Fibroblast of villous mesenchyme (primary cell): ENCODE data around the gene MARVELD1. TPM values are rescaled to one million over a fixed set of nuclear protein-coding genes. Genes with fewer than 3 reads are reported as not detected.

Experiments
- DNase-seq: peaks from one replicate; pipeline ENCODE4 v3.0.0-alpha.2; 2010; ENCODE audit warnings: low read depth
- H3K4me3 ChIP-seq: 2 replicates; pipeline ENCODE4 v1.5.1; 2011; ENCODE audit warnings: low read depth, mild to moderate bottlenecking, low read length
- total RNA-seq: library from RNA; depleted of rRNA; stranded (reverse); fragments of >200 nt; gene quantifications from 2 replicates; pipeline ENCODE4 v1.2.3, GENCODE V29; 2012
- TF ChIP-seq, protein P1 (sequence below): IDR thresholded peaks from 2 replicates; pipeline ENCODE4 v1.5.1; 2012; ENCODE audit warnings: low read depth, mild to moderate bottlenecking, low read length; ENCODE audit not compliant: insufficient read depth

Gene MARVELD1
- total RNA-seq, 1 donor: 44.0 TPM

- no peak overlapping the region for H3K4me3 ChIP-seq
- DNase-seq: no peak
- TF ChIP-seq, protein P1, sequence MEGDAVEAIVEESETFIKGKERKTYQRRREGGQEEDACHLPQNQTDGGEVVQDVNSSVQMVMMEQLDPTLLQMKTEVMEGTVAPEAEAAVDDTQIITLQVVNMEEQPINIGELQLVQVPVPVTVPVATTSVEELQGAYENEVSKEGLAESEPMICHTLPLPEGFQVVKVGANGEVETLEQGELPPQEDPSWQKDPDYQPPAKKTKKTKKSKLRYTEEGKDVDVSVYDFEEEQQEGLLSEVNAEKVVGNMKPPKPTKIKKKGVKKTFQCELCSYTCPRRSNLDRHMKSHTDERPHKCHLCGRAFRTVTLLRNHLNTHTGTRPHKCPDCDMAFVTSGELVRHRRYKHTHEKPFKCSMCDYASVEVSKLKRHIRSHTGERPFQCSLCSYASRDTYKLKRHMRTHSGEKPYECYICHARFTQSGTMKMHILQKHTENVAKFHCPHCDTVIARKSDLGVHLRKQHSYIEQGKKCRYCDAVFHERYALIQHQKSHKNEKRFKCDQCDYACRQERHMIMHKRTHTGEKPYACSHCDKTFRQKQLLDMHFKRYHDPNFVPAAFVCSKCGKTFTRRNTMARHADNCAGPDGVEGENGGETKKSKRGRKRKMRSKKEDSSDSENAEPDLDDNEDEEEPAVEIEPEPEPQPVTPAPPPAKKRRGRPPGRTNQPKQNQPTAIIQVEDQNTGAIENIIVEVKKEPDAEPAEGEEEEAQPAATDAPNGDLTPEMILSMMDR: no peak
These were observed 48.5 kb downstream of the MARVELD1 start for GRCh38 chr10:97762056-97762455.

DNA sequence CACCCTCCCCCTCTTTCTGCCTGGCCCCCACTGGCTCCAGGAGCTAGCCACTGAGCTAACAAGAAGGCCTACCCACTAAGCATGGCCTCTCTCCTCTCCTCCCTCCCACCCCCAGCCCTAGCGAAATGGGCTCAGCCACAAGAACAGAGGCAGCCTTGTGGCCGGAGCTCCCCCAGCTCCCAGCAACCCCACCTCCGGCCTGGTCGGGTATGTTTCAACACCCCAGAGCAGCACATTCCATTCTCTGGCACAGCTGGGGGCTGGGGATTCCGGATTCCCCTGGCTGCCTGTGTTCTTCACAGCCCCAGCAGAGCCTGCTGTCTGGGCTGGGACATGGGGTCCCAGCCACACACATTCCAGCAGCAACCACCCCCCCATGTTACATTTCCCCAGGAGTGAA, 49.3 kb downstream of the MARVELD1 start:
- TF ChIP-seq, protein P1: no peak
- no peak for DNase-seq
- H3K4me3 ChIP-seq: no peak overlapping the region

GRCh38 chr10:97763411-97763810, 49.9 kb downstream of the MARVELD1 start:
- no peak overlapping the region for H3K4me3 ChIP-seq
- DNase-seq: no peak
- TF ChIP-seq, protein P1: no peak

DNA sequence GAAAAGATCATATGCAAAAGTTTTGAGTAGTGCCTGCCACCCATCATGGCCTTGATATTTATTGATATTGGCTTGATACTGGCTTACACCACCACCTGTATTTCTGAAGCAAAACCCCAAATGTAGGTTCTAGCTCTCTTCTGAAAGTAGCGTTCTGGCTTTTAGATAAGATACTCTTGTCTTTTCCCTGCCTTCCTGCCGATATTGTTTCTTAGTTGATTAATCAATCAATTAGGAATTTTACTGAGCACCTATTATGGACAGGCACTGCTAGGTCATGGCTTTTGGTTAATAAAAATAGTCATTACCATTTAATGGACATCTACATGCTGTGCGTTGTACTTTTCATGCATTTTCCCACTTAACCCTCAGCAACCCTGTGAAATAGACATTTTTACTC, 50.4 kb downstream of the MARVELD1 start:
- H3K4me3 ChIP-seq: no peak overlapping the region
- TF ChIP-seq, protein P1: no peak
- no peak for DNase-seq

- no peak for DNase-seq
- TF ChIP-seq, protein P1: no peak
- H3K4me3 ChIP-seq: no peak overlapping the region
These were observed 51.0 kb downstream of the MARVELD1 start for GRCh38 chr10:97764519-97764931.

DNA sequence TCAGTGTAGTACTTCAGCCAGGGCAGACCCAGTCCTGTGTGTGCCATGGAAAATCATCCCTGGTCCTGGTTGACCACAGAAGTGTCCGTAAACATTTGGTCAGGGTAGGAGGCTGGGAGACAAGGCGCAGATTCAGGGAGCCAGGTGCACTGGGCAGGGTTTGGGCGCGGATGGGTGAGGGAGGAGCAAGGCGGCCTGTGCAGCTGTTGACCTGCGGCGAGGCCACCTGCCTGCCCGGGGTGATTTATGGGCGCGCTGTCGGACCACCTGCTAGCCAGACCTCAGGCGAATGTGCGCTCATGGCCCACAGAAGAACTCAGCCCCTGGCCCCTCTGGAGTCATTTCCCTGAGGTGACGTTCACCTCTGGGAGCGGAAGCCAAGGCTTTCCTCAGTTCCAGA, 51.7 kb downstream of the MARVELD1 start:
- TF ChIP-seq, protein P1: no peak
- no peak overlapping the region for H3K4me3 ChIP-seq
- DNase-seq: no peak

DNA sequence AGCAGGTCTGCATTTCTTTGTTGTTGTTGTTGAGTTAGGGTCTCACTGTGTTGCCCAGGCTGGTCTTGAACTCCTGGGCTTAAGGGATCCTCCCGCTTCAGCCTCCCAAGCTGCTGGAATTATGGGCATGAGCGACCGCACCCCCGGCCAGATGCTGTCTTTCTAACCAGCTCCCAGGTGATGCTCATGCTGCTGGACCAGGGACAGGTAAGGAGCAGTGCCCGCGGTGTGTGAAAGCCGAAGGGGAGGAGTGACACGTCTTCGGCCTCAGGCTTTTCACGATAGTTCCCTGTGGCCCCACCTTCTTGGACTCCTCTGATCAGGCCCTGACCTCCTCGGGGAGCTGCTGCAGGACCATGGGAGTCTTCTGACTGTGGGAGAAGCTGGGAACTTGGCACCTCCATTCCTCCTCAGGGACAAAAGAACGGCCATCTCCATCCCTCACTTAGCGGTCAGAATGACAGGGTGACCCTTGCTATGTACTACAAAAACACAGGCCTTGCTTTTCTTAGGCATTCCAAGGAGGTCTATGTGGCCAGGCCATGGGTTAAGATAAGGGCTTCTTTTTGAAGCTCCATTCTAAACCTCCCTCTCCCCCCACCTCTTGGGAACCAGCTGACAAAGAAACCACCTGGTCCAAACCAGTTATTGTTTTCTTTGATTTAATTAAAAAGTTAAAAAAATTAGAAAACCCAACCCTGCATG, 52.7 kb downstream of the MARVELD1 start:
- H3K4me3 ChIP-seq: no peak overlapping the region
- no peak for DNase-seq
- TF ChIP-seq, protein P1: no peak
